AG04450 (cell line): Measurements from ENCODE around the gene SORBS2. TPM values are rescaled to one million over a fixed set of nuclear protein-coding genes. Genes with fewer than 3 reads are reported as not detected.

Experiments used
- CTCF ChIA-PET: fragments of 300-600, 350-600 bp; formaldehyde crosslinking; extraction: SDS; loops from one replicate; lab custom pipeline; 2022; ENCODE audit warnings: antibody characterized with exemption, inconsistent platforms; lab: Charles Lee
- POLR2A ChIA-PET: fragments of 350-600 bp; formaldehyde crosslinking; extraction: SDS; loops from one replicate; lab custom pipeline; 2021; ENCODE audit warnings: antibody characterized with exemption, inconsistent platforms; lab: Yijun Ruan, JAX
- DNase-seq: peaks from one replicate; pipeline ENCODE4 v3.0.0-alpha.2; 2011; ENCODE audit warnings: low read depth, low spot score
- H3K27ac ChIP-seq: one replicate; pipeline ENCODE4 v1.5.1; 2012; ENCODE audit warnings: low read depth, low read length, control low read depth
- H3K27me3 ChIP-seq: one replicate; pipeline ENCODE4 v1.6.0; 2012; ENCODE audit warnings: low read length; ENCODE audit not compliant: control insufficient read depth, insufficient read depth
- H3K4me3 ChIP-seq: 2 replicates; pipeline ENCODE4 v1.5.1; 2011; ENCODE audit warnings: mild to moderate bottlenecking, low read depth, low read length, control low read depth
- H3K9me3 ChIP-seq: 2 replicates; pipeline ENCODE4 v1.5.1; 2012; ENCODE audit warnings: low read length; ENCODE audit not compliant: control insufficient read depth, insufficient read depth
- CTCF ChIP-seq: IDR thresholded peaks from 2 replicates; pipeline ENCODE4 v1.5.1; 2011; ENCODE audit warnings: low read depth, low read length, control low read depth, inconsistent platforms
- polyA plus RNA-seq: library from polyadenylated mRNA; depleted of rRNA; stranded (reverse); fragments of >200 nt; gene quantifications from 2 replicates; pipeline ENCODE4 v1.2.3, GENCODE V29; 2011

The SORBS2 gene
- polyA plus RNA-seq, 1 experiment = not detected

- no peak for DNase-seq
- CTCF ChIA-PET = no interaction called here
- H3K27ac ChIP-seq = no peak overlapping the region
- peaks cover 12% of the 10 kb centered on the region for H3K27me3 ChIP-seq
- no peak for TF ChIP-seq CTCF
- H3K4me3 ChIP-seq = no peak overlapping the region
- no peaks in the 10 kb centered on the region; the same call in 1 of the 2 replicates for H3K9me3 ChIP-seq
- POLR2A ChIA-PET = no interaction called here
Observed at GRCh38 chr4:185741795-185742194, 70.2 kb downstream of the SORBS2 start.

- POLR2A ChIA-PET = no interaction called here
- H3K9me3 ChIP-seq = no peaks in the 10 kb centered on the region; the same call in 1 of the 2 replicates
- DNase-seq = no peak
Observed at GRCh38 chr4:185740471-185740873, 71.5 kb downstream of the SORBS2 start.

GRCh38 chr4:185738820-185739219 lies 73.2 kb downstream of the SORBS2 start:
- ChIA-PET CTCF (no interaction called here), POLR2A (no interaction called here)
- TF ChIP-seq CTCF = no peak
- Histone ChIP-seq H3K9me3 (no peaks in the 10 kb centered on the region; the same call in 1 of the 2 replicates), H3K27me3 (peaks cover 17% of the 10 kb centered on the region), H3K4me3 (no peak overlapping the region), H3K27ac (no peak overlapping the region)
- no peak for DNase-seq

More at GRCh38 chr4:185740471-185740873, 71.5 kb downstream of the SORBS2 start:
- Histone ChIP-seq H3K27me3 (peaks cover 17% of the 10 kb centered on the region), H3K4me3 (no peak overlapping the region), H3K27ac (no peak overlapping the region)
- no peak for TF ChIP-seq CTCF
- CTCF ChIA-PET = no interaction called here

GRCh38 chr4:185738038-185738552 lies 73.9 kb downstream of the SORBS2 start:
- Histone ChIP-seq H3K9me3 (peaks cover 2% of the 10 kb centered on the region; the same call in 1 of the 2 replicates), H3K4me3 (no peak overlapping the region), H3K27ac (no peak overlapping the region), H3K27me3 (peaks cover 17% of the 10 kb centered on the region)
- POLR2A ChIA-PET = interaction anchor here (0.6 kb wide), 1 partner anchor 177 kb away, joined by 3 read pairs; no protein-coding TSS in a partner anchor
- TF ChIP-seq CTCF = no peak
- no peak for DNase-seq
- CTCF ChIA-PET = no interaction called here

- TF ChIP-seq CTCF = no peak
- H3K9me3 ChIP-seq = peaks cover 2% of the 10 kb centered on the region; the same call in 1 of the 2 replicates
- no peak overlapping the region for H3K4me3 ChIP-seq
- no peak overlapping the region for H3K27ac ChIP-seq
- no peak for DNase-seq
- CTCF ChIA-PET = no interaction called here
- POLR2A ChIA-PET = interaction anchor here (0.6 kb wide), 1 partner anchor 178 kb away, joined by 3 read pairs; no protein-coding TSS in a partner anchor
- H3K27me3 ChIP-seq = peaks cover 17% of the 10 kb centered on the region
Observed at GRCh38 chr4:185737489-185738037, 74.4 kb downstream of the SORBS2 start.
